HCT116 (cell line): ENCODE data around the gene SLC12A5. TPM values are rescaled to one million over a fixed set of nuclear protein-coding genes. Genes with fewer than 3 reads are reported as not detected.

Experiments
- ATAC-seq: fragments of 200-7000 bp; cut with Tn5 transposase; 2 replicates; pipeline ENCODE4 v1.9.1; 2020; ENCODE audit warnings: mild to moderate bottlenecking, moderate library complexity
- BruUV-seq: library from RNA; stranded (reverse); fragments of 400-500 nt; replicated peaks from 2 replicates; lab custom pipeline; 2021; lab: Mats Ljungman, UMichigan
- CTCF ChIA-PET: fragments of 300-600 bp; sonication (Branson Sonifier 250); formaldehyde crosslinking; loops from one replicate; lab custom pipeline; 2021; ENCODE audit warnings: antibody characterized with exemption; lab: Charles Lee
- POLR2A ChIA-PET: fragments of 300-600, 350-600 bp; sonication (Branson Sonifier 250); formaldehyde crosslinking; loops from one replicate; lab custom pipeline; 2021; ENCODE audit warnings: antibody characterized with exemption; lab: Charles Lee
- RAD21 ChIA-PET, 2 experiments: fragments of 300-600 bp; sonication (Branson Sonifier 250); formaldehyde crosslinking; loops; one replicate each; lab custom pipeline; 2023; ENCODE audit warnings: low total read pairs in 2 of 2; ENCODE audit not compliant: uncharacterized antibody in 2 of 2, unreplicated experiment in 2 of 2, low non-redundant PET in 1 of 2; lab: Charles Lee
- DNase-seq: peaks from one replicate; pipeline ENCODE4 v3.0.0-alpha.2; 2010; ENCODE audit warnings: low read depth, low spot score
- H2AFZ ChIP-seq: fragments of 200-600 bp; shearing (Covaris generic), sonication (generic); 2 replicates; pipeline ENCODE4 v1.6.1; 2017; ENCODE audit warnings: low read depth, mixed run types, mixed read lengths, antibody characterized with exemption, low read length; ENCODE audit not compliant: poor library complexity, severe bottlenecking
- H3K27ac ChIP-seq: 2 replicates; pipeline ENCODE4 v1.5.1; 2012; ENCODE audit warnings: low read depth, low read length
- H3K27me3 ChIP-seq: fragments of 200-600 bp; sonication (generic); 2 replicates; pipeline ENCODE4 v1.6.1; 2016; ENCODE audit warnings: mixed run types, low read length, mixed read lengths; ENCODE audit not compliant: insufficient read depth
- H3K36me3 ChIP-seq, 2 experiments: fragments of 200-500 bp in 1 of 2; fragments of 200-600 bp in 1 of 2; sonication (Bioruptor generic) in 1 of 2; sonication (generic) in 1 of 2; 2 replicates each; pipeline versions ENCODE4 v1.5.1 to v1.6.1; 2014 to 2016; ENCODE audit warnings: low read length in 2 of 2, inconsistent platforms in 1 of 2, mixed read lengths in 1 of 2, mixed run types in 1 of 2; ENCODE audit not compliant: insufficient read depth in 2 of 2, control insufficient read depth in 1 of 2
- H3K4me1 ChIP-seq, 2 experiments: fragments of 200-600 bp in 1 of 2; sonication (generic) in 1 of 2; 2 replicates each; pipeline versions ENCODE4 v1.5.1 to v1.6.1; 2012 to 2017; ENCODE audit warnings: low read length in 2 of 2, inconsistent platforms in 1 of 2, mild to moderate bottlenecking in 1 of 2, mixed read lengths in 1 of 2, mixed run types in 1 of 2, moderate library complexity in 1 of 2; ENCODE audit not compliant: insufficient read depth in 2 of 2, control insufficient read depth in 1 of 2
- H3K4me2 ChIP-seq: fragments of 200-600 bp; sonication (generic); 2 replicates; pipeline ENCODE4 v1.6.1; 2017; ENCODE audit warnings: mixed run types, low read length, mixed read lengths
- H3K4me3 ChIP-seq, 2 experiments: fragments of 200-600 bp in 1 of 2; sonication (generic) in 1 of 2; replicated peaks in 1 of 2; 2 replicates each; pipeline ENCODE4 v1.5.1; 2011 to 2016; ENCODE audit warnings: low read length in 2 of 2, control low read depth in 1 of 2, low read depth in 1 of 2, mild to moderate bottlenecking in 1 of 2, mixed read lengths in 1 of 2, mixed run types in 1 of 2
- H3K79me2 ChIP-seq: fragments of 200-600 bp; sonication (generic); 2 replicates; pipeline ENCODE4 v1.6.1; 2017; ENCODE audit warnings: mild to moderate bottlenecking, mixed run types, low read length, moderate library complexity, mixed read lengths; ENCODE audit not compliant: insufficient read depth
- H3K9ac ChIP-seq: fragments of 200-600 bp; sonication (generic); 2 replicates; pipeline ENCODE4 v1.6.1; 2016; ENCODE audit warnings: low read length, mixed read lengths
- H3K9me2 ChIP-seq: fragments of 200-600 bp; sonication (generic), shearing (Covaris generic); 2 replicates; pipeline ENCODE4 v1.6.1; 2017; ENCODE audit warnings: mixed run types, mild to moderate bottlenecking, moderate library complexity; ENCODE audit not compliant: insufficient read depth
- H3K9me3 ChIP-seq, 2 experiments: fragments of 200-500 bp in 1 of 2; fragments of 200-600 bp in 1 of 2; sonication (Bioruptor generic) in 1 of 2; sonication (generic) in 1 of 2; 2 replicates each; pipeline ENCODE4 v1.6.1; 2014 to 2017; ENCODE audit warnings: low read length in 2 of 2, mixed read lengths in 2 of 2, inconsistent platforms in 1 of 2, low read depth in 1 of 2, mild to moderate bottlenecking in 1 of 2, mixed run types in 1 of 2, moderate library complexity in 1 of 2; ENCODE audit not compliant: control insufficient read depth in 1 of 2, insufficient read depth in 1 of 2
- H4K20me1 ChIP-seq: fragments of 200-600 bp; sonication (generic), shearing (Covaris generic); 2 replicates; pipeline ENCODE4 v1.6.1; 2017; ENCODE audit warnings: mixed run types, mild to moderate bottlenecking, moderate library complexity; ENCODE audit not compliant: insufficient read depth
- EGR1 ChIP-seq: IDR thresholded peaks from 2 replicates; pipeline ENCODE4 v1.6.1; 2012; ENCODE audit warnings: low read depth
- EZH2 ChIP-seq: fragments of 200-600 bp; sonication (generic); IDR thresholded peaks from 2 replicates; pipeline ENCODE4 v1.6.1; 2017; ENCODE audit warnings: antibody characterized with exemption, mixed run types
- EZH2phosphoT487 ChIP-seq: fragments of 200-600 bp; IDR thresholded peaks from 2 replicates; pipeline ENCODE4 v1.6.1; 2018; ENCODE audit warnings: antibody characterized with exemption, borderline replicate concordance
- JUND ChIP-seq: IDR thresholded peaks from 2 replicates; pipeline ENCODE4 v1.6.1; 2012
- RAD21 ChIP-seq: IDR thresholded peaks from 2 replicates; pipeline ENCODE4 v1.6.1; 2012; ENCODE audit warnings: low read depth, mild to moderate bottlenecking
- SP1 ChIP-seq: IDR thresholded peaks from 2 replicates; pipeline ENCODE4 v1.6.1; 2012; ENCODE audit warnings: low read depth
- SRF ChIP-seq: IDR thresholded peaks from 2 replicates; pipeline ENCODE4 v1.6.1; 2012; ENCODE audit warnings: low read depth
- TCF7L2 ChIP-seq: IDR thresholded peaks from 2 replicates; pipeline ENCODE4 v1.7.0; 2011; ENCODE audit warnings: borderline replicate concordance, inconsistent platforms; ENCODE audit not compliant: insufficient read depth, insufficient read length; ENCODE audit errors: extremely low read depth
- YY1 ChIP-seq: IDR thresholded peaks from 2 replicates; pipeline ENCODE4 v1.6.1; 2011; ENCODE audit warnings: low read length, low read depth, moderate library complexity, mild to moderate bottlenecking; ENCODE audit not compliant: insufficient replicate concordance; ENCODE audit errors: extremely low read depth
- ZFX ChIP-seq: fragments of 450-650 bp; IDR thresholded peaks from 2 replicates; pipeline ENCODE4 v1.6.1; 2017
- ZNF274 ChIP-seq: fragments of 200-500 bp; sonication (Bioruptor generic); IDR thresholded peaks from 2 replicates; pipeline ENCODE4 v1.6.1; 2014; ENCODE audit warnings: mild to moderate bottlenecking, low read depth, low read length, inconsistent platforms
- intact Hi-C: fragments of 100-400 bp; cut with micrococcal nuclease; formaldehyde crosslinking; loops from 2 replicates; pipeline ENCODE4 v1.10.0; 2022
- total RNA-seq: library from RNA; stranded (reverse); gene quantifications from one replicate; pipeline ENCODE4 v1.2.1, GENCODE V29; 2021; ENCODE audit not compliant: unreplicated experiment
- TF ChIP-seq, protein P1 (sequence below): IDR thresholded peaks from 2 replicates; pipeline ENCODE4 v1.6.1; 2012
- TF ChIP-seq, protein P2 (sequence below), 3 experiments: fragments of 200-600 bp in 1 of 3; sonication (generic) in 1 of 3; IDR thresholded peaks in 2 of 3; conservative IDR thresholded peaks in 1 of 3; 2 replicates each; pipeline ENCODE4 v1.5.1; 2012 to 2017; ENCODE audit warnings: low read depth in 2 of 3, low read length in 2 of 3, antibody characterized with exemption in 1 of 3, borderline replicate concordance in 1 of 3, control low read depth in 1 of 3, mild to moderate bottlenecking in 1 of 3, mixed read lengths in 1 of 3, mixed run types in 1 of 3, moderate library complexity in 1 of 3; ENCODE audit not compliant: insufficient read depth in 1 of 3
- TF ChIP-seq, protein P3 (sequence below): IDR thresholded peaks from 2 replicates; pipeline ENCODE4 v1.6.1; 2012
- TF ChIP-seq, protein P4 (sequence below): IDR thresholded peaks from 2 replicates; pipeline ENCODE4 v1.6.1; 2012; ENCODE audit warnings: low read depth

SLC12A5 gene
- total RNA-seq, 1 experiment from 2014 or later, result 1.9 TPM

DNA sequence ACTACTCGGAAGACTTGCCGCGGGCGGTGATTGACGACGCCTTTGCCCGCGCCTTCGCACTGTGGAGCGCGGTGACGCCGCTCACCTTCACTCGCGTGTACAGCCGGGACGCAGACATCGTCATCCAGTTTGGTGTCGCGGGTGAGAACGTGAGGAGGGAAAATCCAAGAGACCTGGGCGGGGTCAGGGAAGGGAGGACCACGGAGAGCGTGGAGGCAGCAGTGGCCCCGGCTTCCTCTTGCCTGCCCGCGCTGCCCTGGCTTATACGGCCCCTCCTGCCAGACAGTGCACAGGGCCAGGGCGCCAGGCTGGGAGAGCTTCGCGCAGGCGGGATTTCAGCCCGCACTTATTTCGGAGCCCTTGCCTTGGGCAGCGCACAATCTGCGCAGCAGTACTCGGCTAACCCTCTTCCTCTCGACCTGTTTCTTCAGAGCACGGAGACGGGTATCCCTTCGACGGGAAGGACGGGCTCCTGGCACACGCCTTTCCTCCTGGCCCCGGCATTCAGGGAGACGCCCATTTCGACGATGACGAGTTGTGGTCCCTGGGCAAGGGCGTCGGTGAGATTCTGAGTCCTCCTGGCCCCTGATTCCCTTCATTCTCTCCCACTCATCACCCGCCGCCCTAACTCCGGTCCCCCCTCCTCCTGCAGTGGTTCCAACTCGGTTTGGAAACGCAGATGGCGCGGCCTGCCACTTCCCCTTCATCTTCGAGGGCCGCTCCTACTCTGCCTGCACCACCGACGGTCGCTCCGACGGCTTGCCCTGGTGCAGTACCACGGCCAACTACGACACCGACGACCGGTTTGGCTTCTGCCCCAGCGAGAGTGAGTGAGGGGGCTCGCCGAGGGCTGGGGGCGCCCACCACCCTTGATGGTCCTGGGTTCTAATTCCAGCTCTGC lies 18.3 kb upstream of the SLC12A5 start:
- ChIA-PET RAD21 (no interaction called here), POLR2A (no interaction called here), CTCF (interaction anchor here (1.3 to 2.4 kb wide), 2 partner anchors 12 to 41 kb away, joined by 6 to 9 read pairs; no protein-coding TSS in a partner anchor)
- no peak for DNase-seq
- Histone ChIP-seq H3K36me3 (no peaks in the 10 kb centered on the region), H3K9me3 (no peaks in the 10 kb centered on the region), H3K4me3 (no peak overlapping the region), H3K27me3 (peaks cover 5% of the 10 kb centered on the region; the same call in 1 of the 2 replicates), H4K20me1 (no peaks in the 10 kb centered on the region), H3K9ac (no peak overlapping the region), H3K4me1 (peaks cover 6 to 22% of the 10 kb centered on the region in 2 experiments; a peak in 3 of 4 replicates), H3K27ac (no peak overlapping the region), H3K9me2 (no peaks in the 10 kb centered on the region), H3K4me2 (no peak overlapping the region), H3K79me2 (no peaks in the 10 kb centered on the region), H2AFZ (no peak overlapping the region)
- intact Hi-C loops, result no loop called here
- BruUV-seq, result no TSS peak
- ATAC-seq, result no peak
- TF ChIP-seq YY1 (no peak), RAD21 (no peak), ZFX (no peak), TCF7L2 (no peak), EGR1 (no peak), EZH2phosphoT487 (no peak), ZNF274 (no peak), EZH2 (no peak), JUND (no peak), SP1 (no peak), SRF (no peak)
- TF ChIP-seq, protein P1, sequence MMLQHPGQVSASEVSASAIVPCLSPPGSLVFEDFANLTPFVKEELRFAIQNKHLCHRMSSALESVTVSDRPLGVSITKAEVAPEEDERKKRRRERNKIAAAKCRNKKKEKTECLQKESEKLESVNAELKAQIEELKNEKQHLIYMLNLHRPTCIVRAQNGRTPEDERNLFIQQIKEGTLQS, result no peak
- TF ChIP-seq, protein P2, sequence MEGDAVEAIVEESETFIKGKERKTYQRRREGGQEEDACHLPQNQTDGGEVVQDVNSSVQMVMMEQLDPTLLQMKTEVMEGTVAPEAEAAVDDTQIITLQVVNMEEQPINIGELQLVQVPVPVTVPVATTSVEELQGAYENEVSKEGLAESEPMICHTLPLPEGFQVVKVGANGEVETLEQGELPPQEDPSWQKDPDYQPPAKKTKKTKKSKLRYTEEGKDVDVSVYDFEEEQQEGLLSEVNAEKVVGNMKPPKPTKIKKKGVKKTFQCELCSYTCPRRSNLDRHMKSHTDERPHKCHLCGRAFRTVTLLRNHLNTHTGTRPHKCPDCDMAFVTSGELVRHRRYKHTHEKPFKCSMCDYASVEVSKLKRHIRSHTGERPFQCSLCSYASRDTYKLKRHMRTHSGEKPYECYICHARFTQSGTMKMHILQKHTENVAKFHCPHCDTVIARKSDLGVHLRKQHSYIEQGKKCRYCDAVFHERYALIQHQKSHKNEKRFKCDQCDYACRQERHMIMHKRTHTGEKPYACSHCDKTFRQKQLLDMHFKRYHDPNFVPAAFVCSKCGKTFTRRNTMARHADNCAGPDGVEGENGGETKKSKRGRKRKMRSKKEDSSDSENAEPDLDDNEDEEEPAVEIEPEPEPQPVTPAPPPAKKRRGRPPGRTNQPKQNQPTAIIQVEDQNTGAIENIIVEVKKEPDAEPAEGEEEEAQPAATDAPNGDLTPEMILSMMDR (IDR thresholded peaks at IDR 0.05 in 2 of 3, conservative IDR thresholded peaks at IDR 0.05 in 1 of 3; ENCODE audit: borderline replicate concordance in 1 of 3, insufficient read depth in 1 of 3, low read depth in 2 of 3, low read length in 2 of 3), result no peak
- TF ChIP-seq, protein P3, sequence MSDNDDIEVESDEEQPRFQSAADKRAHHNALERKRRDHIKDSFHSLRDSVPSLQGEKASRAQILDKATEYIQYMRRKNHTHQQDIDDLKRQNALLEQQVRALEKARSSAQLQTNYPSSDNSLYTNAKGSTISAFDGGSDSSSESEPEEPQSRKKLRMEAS, result no peak
- TF ChIP-seq, protein P4, sequence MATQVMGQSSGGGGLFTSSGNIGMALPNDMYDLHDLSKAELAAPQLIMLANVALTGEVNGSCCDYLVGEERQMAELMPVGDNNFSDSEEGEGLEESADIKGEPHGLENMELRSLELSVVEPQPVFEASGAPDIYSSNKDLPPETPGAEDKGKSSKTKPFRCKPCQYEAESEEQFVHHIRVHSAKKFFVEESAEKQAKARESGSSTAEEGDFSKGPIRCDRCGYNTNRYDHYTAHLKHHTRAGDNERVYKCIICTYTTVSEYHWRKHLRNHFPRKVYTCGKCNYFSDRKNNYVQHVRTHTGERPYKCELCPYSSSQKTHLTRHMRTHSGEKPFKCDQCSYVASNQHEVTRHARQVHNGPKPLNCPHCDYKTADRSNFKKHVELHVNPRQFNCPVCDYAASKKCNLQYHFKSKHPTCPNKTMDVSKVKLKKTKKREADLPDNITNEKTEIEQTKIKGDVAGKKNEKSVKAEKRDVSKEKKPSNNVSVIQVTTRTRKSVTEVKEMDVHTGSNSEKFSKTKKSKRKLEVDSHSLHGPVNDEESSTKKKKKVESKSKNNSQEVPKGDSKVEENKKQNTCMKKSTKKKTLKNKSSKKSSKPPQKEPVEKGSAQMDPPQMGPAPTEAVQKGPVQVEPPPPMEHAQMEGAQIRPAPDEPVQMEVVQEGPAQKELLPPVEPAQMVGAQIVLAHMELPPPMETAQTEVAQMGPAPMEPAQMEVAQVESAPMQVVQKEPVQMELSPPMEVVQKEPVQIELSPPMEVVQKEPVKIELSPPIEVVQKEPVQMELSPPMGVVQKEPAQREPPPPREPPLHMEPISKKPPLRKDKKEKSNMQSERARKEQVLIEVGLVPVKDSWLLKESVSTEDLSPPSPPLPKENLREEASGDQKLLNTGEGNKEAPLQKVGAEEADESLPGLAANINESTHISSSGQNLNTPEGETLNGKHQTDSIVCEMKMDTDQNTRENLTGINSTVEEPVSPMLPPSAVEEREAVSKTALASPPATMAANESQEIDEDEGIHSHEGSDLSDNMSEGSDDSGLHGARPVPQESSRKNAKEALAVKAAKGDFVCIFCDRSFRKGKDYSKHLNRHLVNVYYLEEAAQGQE, result no peak
